ENCODE data around the gene MLXIP.

DNA sequence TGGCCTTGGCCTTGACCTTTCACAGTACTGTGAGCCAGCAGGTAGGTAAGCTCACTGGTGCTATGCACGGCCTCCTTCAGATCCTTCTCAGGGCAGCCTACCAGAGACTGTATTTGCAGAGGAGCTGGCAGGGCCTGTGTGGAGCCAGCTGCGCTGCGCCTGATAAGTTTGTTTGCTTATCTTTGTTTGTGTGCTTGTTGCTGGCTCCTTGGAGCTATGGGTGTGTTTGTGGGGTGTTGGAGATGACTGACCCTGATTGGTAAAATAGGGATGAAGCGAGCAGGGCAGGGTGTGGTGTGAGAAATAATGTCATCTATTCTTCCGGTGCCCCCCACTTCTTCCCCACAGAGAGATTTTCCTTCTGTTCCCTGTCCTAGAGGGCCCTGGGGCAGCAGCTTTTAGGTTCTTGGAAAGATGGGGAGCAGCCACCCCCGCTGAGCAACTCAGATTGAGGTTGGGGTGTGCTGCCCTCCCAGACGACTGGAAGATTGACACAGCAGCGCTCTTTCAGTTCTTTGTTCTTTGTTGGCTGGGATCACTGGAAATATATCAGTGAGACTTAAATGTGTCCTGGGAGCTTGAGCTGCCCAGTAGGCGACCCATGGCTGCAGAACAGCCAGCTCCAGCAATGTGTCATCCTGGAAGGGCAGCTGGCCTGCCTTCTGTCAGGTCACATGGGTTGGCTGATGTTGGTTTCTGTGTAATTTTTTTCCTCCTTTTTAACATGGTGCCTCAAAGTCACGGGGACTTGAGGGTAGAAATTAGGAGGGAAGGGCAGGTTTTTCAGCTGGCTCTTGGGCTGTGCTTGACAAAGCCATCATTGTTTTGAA lies 19.6 kb downstream of the MLXIP start:
- TF ChIP-seq POLR2A (IDR thresholded peaks at IDR 0.05; ENCODE audit: low read length): peak; percentile 81
- peak; percentile 93 for TF ChIP-seq GATA1 (IDR thresholded peaks at IDR 0.05; ENCODE audit: low read depth, low read length)
